ENCODE measurements around the gene S100B.

- TF ChIP-seq ATF3 (IDR thresholded peaks at IDR 0.05) = no peak
- no peak for TF ChIP-seq CTCF (IDR thresholded peaks at IDR 0.05 in 2 of 3, conservative IDR thresholded peaks at IDR 0.05 in 1 of 3; ENCODE audit: borderline replicate concordance in 1 of 3, insufficient read depth in 1 of 3, low read depth in 2 of 3, low read length in 2 of 3)
- no peak for TF ChIP-seq JUND (IDR thresholded peaks at IDR 0.05)
- TF ChIP-seq POLR2A (IDR thresholded peaks at IDR 0.05; ENCODE audit: borderline replicate concordance, extremely low read depth, insufficient read depth, insufficient read length) = no peak
- no peak for TF ChIP-seq CBX3 (IDR thresholded peaks at IDR 0.05; ENCODE audit: low read depth)
- no peak for TF ChIP-seq EZH2 (IDR thresholded peaks at IDR 0.05)
- no peak for TF ChIP-seq MAX (IDR thresholded peaks at IDR 0.05)
- no peak for TF ChIP-seq EGR1 (IDR thresholded peaks at IDR 0.05; ENCODE audit: low read depth)
- TF ChIP-seq YY1 (IDR thresholded peaks at IDR 0.05; ENCODE audit: extremely low read depth, insufficient replicate concordance, low read depth, low read length) = no peak
- TF ChIP-seq ZFX (IDR thresholded peaks at IDR 0.05) = no peak
- TF ChIP-seq REST (IDR thresholded peaks at IDR 0.05; ENCODE audit: low read depth) = no peak
- no peak for TF ChIP-seq RAD21 (IDR thresholded peaks at IDR 0.05; ENCODE audit: low read depth)
- TF ChIP-seq FOSL1 (IDR thresholded peaks at IDR 0.05; ENCODE audit: low read depth) = no peak
- TF ChIP-seq ZBTB33 (IDR thresholded peaks at IDR 0.05; ENCODE audit: extremely low read depth, insufficient replicate concordance, low read length) = no peak
Observed at GRCh38 chr21:46600305-46600704, 4.6 kb downstream of the S100B start.
